ENCODE data around the gene CACNA1C.
"Not testable (repeated sequence)": the region's sequence is repeated elsewhere in the genome, so short reads cannot be mapped to it uniquely, and the experiment has no call there.

The CACNA1C gene

GRCh38 chr12:2682296-2683251, 629.8 kb downstream of the CACNA1C start:
- H3K4me2 ChIP-seq (ENCODE audit: insufficient read depth, low read length) = no peak overlapping the region
- H2AFZ ChIP-seq (ENCODE audit: low read depth, low read length) = no peak overlapping the region
- H4K20me1 ChIP-seq (ENCODE audit: insufficient read depth, low read length) = no peaks in the 10 kb centered on the region
- TF ChIP-seq EZH2 (IDR thresholded peaks at IDR 0.05; ENCODE audit: borderline replicate concordance, low read depth, low read length, severe bottlenecking) = no peak
- peak; percentile 72 for TF ChIP-seq CTCF (IDR thresholded peaks at IDR 0.05; ENCODE audit: borderline replicate concordance, extremely low read depth, low read length, poor library complexity, severe bottlenecking)
- H3K9ac ChIP-seq (ENCODE audit: low read depth, low read length) = no peak overlapping the region
- ATAC-seq (ENCODE audit: insufficient read depth, low read depth) (peak; percentile 75), DNase-seq (peak; percentile 50)
- H3K4me3 ChIP-seq (ENCODE audit: low read depth in 1 of 2, low read length in 2 of 2) = no peak overlapping the region
- H3K9me3 ChIP-seq (ENCODE audit: insufficient read depth, low read length, severe bottlenecking) = no peaks in the 10 kb centered on the region
- H3K4me1 ChIP-seq (ENCODE audit: insufficient read depth, low read length) = no peaks in the 10 kb centered on the region
- no peaks in the 10 kb centered on the region for H3K27me3 ChIP-seq (ENCODE audit: insufficient read depth, low read length, poor library complexity)
- no peak overlapping the region for H3K27ac ChIP-seq (ENCODE audit: low read length)
- H3K36me3 ChIP-seq (ENCODE audit: insufficient read depth, low read length) = no peaks in the 10 kb centered on the region
- no peaks in the 10 kb centered on the region for H3K79me2 ChIP-seq (ENCODE audit: insufficient read depth, low read length)

GRCh38 chr12:2683283-2684025, 630.7 kb downstream of the CACNA1C start:
- DNase-seq (no peak), ATAC-seq (ENCODE audit: insufficient read depth, low read depth) (no peak)
- Histone ChIP-seq H3K4me3 (ENCODE audit: low read depth in 1 of 2, low read length in 2 of 2) (no peak overlapping the region), H2AFZ (ENCODE audit: low read depth, low read length) (no peak overlapping the region), H3K27ac (ENCODE audit: low read length) (no peak overlapping the region), H4K20me1 (ENCODE audit: insufficient read depth, low read length) (no peaks in the 10 kb centered on the region), H3K9me3 (ENCODE audit: insufficient read depth, low read length, severe bottlenecking) (no peaks in the 10 kb centered on the region), H3K27me3 (ENCODE audit: insufficient read depth, low read length, poor library complexity) (no peaks in the 10 kb centered on the region), H3K79me2 (ENCODE audit: insufficient read depth, low read length) (no peaks in the 10 kb centered on the region), H3K4me2 (ENCODE audit: insufficient read depth, low read length) (no peak overlapping the region), H3K36me3 (ENCODE audit: insufficient read depth, low read length) (no peaks in the 10 kb centered on the region), H3K9ac (ENCODE audit: low read depth, low read length) (no peak overlapping the region), H3K4me1 (ENCODE audit: insufficient read depth, low read length) (no peaks in the 10 kb centered on the region)
- TF ChIP-seq EZH2 (IDR thresholded peaks at IDR 0.05; ENCODE audit: borderline replicate concordance, low read depth, low read length, severe bottlenecking) (no peak), CTCF (IDR thresholded peaks at IDR 0.05; ENCODE audit: borderline replicate concordance, extremely low read depth, low read length, poor library complexity, severe bottlenecking) (no peak)

- not testable (repeated sequence) for H3K27me3 ChIP-seq (ENCODE audit: insufficient read depth, low read length, poor library complexity); DNase-seq; H3K4me2 ChIP-seq (ENCODE audit: insufficient read depth, low read length); H3K79me2 ChIP-seq (ENCODE audit: insufficient read depth, low read length); H3K4me1 ChIP-seq (ENCODE audit: insufficient read depth, low read length); H3K9me3 ChIP-seq (ENCODE audit: insufficient read depth, low read length, severe bottlenecking); H3K4me3 ChIP-seq (ENCODE audit: low read depth in 1 of 2, low read length in 2 of 2); H3K9ac ChIP-seq (ENCODE audit: low read depth, low read length); H3K36me3 ChIP-seq (ENCODE audit: insufficient read depth, low read length); ATAC-seq (ENCODE audit: insufficient read depth, low read depth); H2AFZ ChIP-seq (ENCODE audit: low read depth, low read length); H3K27ac ChIP-seq (ENCODE audit: low read length); H4K20me1 ChIP-seq (ENCODE audit: insufficient read depth, low read length)
Observed at GRCh38 chr12:2684026-2684325, 631.2 kb downstream of the CACNA1C start.

- H3K4me3 ChIP-seq (ENCODE audit: low read depth in 1 of 2, low read length in 2 of 2); H3K79me2 ChIP-seq (ENCODE audit: insufficient read depth, low read length); ATAC-seq (ENCODE audit: insufficient read depth, low read depth); H2AFZ ChIP-seq (ENCODE audit: low read depth, low read length); DNase-seq; H3K27me3 ChIP-seq (ENCODE audit: insufficient read depth, low read length, poor library complexity); H3K9ac ChIP-seq (ENCODE audit: low read depth, low read length); H3K9me3 ChIP-seq (ENCODE audit: insufficient read depth, low read length, severe bottlenecking); H3K4me1 ChIP-seq (ENCODE audit: insufficient read depth, low read length); H4K20me1 ChIP-seq (ENCODE audit: insufficient read depth, low read length); H3K27ac ChIP-seq (ENCODE audit: low read length); H3K4me2 ChIP-seq (ENCODE audit: insufficient read depth, low read length); H3K36me3 ChIP-seq (ENCODE audit: insufficient read depth, low read length): not testable (repeated sequence)
Observed at GRCh38 chr12:2685620-2686279, 633.0 kb downstream of the CACNA1C start.

All from DND-41 (cell line).